GM21619 (cell line): ENCODE data around the gene H6PD.
"Not testable (repeated sequence)": the region's sequence is repeated elsewhere in the genome, so short reads cannot be mapped to it uniquely, and the experiment has no call there.

Experiments
- ATAC-seq: cut with Tn5 transposase; IDR thresholded peaks from one replicate; pipeline ENCODE4 v1.9.1; 2021; ENCODE audit not compliant: unreplicated experiment

H6PD gene

DNA sequence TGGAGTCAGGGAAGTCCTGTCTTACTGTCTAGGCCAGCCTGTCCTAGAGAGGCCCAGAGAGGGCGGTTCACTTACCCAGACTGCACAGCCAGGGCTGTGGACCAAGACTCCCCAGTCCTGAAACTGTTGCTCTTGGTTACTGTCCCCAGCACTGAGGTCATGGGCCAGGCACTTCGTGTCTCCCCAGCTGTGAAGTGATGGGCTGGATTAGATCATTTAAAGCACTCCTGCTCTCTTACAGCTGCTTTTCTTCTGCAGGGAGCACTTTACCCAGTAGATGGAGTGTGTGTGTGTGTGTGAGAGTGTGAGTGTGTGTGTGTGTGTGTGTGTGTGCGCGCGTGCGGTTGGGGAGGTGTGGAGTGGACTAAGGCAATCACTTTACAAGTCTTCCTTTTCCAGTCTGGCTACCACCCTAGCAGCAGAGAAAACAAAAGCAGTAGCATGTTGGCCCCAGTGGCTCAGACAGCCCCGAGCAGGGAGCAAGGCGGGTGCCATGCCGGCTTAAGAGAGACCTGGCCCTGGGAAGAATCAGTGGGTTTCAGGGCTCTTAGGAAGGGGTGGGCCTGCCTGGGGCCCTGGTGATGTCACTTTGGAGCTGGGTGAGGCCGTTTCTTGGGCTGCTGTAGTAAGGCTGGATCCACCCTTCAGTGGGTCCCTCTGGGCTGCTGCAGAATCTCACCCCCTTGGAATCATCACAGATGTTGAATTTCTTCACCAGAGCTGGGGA is 60.5 kb downstream of the H6PD start:
- ATAC-seq: no peak

DNA sequence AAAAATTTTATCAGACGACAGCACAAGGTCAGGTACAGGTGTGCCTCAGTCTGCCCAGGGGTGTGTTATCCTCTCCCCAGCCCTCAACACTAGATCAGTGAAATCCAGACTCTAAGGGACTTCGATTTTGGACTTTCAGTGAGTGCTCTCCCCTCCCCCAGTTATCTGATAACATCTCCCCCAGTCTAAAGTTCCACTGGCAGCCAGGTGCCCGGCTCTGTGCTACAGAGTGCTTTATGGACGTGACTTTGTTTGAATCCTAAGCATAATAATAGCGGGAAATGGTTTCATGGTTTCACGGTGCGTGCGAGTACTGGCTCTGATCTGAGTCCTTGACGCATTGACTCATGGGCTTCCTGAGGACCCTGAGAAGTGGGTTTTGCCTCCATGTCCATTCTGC is 61.3 kb downstream of the H6PD start:
- ATAC-seq: no peak

DNA sequence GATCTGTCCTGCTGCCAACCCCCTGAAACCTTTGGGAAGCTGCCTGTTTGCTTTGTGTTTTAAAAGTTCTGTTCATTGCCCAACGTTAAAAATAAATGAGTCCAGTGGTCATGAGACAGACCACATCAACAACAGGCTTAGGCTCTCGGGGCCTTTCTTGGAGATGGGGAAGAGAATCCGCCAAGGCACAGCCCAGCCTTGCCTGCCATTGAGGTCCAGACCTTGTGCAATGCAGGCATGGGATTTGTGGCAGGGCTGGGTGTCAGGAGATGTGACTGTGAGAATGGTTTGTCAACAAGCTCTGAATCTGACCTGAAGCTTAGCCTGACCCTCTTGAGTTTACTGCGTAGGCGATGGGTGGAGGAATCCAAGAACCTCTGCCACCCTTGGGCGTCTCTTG is 62.3 kb downstream of the H6PD start:
- no peak for ATAC-seq

DNA sequence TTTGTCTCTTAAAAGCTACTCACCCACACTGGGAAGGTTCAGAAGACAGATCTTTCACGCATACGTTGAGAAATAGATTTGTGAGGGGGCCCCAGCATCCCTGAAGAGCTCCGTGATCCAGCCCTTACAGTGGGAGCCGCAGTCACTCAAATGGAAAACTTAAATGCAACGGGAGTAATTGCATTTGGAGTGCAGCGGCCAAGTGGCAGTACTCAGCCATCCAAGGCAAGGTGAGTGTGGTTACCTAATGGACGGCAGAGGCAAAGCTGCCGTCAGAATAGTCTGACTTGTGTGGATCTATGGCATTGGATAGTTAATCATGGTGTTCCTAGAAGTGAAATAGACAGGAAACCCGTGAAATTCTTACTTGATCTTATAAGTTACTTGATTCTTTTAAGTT is 63.3 kb downstream of the H6PD start:
- no peak for ATAC-seq

DNA sequence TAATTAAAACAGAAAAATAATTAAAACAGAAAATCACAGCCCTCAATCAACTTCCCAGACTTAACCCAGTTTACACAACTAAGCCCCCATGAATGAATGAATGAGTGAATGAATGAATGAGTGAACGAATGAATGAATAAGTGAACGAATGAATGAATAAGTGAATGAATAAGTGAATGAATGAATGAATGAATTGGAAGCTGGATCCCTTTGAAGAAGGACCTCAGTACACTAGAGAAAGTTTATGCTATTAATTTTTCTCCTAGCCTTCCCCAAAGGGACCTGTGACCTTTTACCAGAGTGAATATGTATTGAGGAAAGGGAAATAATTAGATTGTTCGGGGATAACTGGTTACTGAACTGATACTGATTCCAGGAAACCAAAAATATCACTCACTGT is 63.7 kb downstream of the H6PD start:
- ATAC-seq: no peak

DNA sequence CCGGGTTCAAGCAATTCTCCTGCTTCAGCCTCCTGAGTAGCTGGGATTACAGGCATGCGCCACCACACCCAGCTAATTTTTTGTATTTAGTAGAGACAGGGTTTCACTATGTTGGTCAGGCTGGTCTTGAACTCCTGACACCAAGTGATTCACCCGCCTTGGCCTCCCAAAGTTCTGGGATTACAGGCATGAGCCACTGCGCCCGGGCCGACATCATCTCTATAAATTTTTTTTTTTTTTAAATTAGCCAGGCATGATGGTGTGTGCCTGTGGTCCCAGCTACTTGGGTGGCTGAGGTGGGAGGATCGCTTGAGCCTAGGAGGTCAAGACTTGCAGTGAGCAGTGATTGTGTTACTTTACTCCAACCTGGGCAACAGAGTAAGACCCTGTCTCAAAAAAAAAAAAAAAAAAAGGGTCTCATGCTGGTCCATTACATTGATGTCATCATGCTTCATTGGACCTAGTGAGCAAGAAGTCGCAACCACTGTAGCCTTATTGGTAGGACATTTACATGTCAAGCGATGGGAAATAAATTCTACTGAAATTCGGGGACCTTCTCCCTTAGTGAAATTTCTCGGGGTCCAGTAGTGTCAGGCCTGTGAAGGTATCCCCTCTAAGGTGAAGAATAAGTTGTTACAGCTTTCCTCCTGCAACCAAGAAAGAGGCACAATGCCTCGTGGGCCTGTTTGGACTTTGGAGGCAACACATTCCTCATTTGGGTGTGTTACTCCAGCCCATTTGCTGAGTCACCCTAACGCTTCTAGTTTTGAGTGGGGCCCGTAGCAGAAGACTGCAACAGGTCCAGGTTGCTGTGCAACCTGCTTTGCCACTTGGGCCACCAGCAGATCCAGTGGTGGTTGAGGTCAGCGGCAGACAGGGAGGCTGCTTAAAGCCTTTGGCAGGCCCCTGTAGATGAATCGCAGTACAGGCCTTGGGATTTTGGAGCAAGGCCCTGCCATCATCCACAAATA is 65.3 kb downstream of the H6PD start:
- not testable (repeated sequence) for ATAC-seq

DNA sequence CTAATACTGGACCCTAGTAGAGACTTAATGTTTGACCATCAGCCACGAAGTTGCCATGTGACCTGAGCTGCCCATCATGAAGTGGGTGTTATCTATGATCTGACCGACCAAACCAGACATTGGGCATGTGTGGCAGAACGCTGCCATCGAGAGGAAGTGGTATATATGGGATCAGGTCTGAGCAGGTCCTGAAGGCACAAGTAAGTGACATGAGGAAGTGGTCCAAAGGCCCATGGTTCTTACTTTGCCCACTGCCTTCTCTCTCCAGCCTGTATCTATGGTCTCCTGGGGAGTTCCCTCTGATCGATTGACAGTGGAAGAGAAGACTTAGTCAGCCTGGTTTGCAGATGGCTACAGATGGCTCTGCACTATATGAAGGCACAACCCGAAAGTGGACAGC is 66.0 kb downstream of the H6PD start:
- ATAC-seq: no peak

DNA sequence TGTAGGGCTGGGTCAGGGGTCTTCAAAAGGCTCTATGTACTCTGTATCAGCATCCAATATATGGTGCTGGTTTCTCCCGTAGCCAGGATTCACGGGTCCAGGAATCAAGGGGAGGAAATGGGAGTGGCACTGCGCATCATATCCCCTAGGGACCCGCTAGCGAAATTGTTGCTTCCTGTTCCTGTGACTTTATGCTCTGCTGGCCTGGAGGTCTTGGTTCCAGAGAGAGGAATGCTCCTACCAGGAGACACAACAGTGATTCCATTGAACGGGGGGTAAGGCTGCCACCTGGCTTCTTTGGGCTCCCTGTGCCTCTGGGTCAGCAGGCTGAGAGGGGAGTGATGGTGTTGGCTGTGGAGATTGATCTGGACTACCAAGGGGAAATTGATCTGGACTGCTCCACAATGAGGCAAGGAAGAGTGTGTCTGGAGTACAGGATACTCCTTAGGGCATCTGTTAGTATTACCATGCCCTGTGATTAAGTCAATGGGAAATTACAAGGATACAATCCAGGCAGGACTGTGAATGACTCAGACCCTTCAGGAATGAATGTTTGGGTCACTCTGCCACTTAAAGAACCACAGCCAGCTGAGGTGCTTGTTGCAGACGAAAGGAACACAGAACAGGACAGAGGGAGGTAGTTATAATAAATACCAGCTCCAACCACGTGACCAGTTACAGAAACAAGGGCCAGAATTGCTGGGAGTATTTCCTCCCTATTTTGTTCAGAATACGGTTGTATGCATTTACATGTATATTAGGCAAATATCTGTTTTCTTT is 68.4 kb downstream of the H6PD start:
- no peak for ATAC-seq

DNA sequence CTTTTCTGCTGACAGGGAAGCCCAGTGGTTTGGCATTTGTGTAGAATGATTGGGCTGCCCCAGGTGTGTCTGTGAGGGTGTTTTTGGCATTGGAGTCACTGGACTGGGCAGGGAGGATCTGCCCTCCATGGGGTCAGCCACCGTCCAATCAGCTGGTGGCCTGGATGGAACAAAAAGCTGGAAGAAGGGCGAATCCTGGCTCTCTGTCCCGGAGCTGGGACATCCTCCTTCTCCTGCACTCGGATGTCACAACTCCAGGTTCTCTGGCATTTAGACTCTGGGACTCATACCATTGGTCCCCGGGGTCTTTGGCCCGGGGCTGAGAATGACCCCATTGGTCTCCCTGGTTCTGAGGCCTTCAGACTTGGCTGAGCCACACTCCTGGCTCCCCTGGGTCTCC is 69.3 kb downstream of the H6PD start:
- no peak for ATAC-seq

DNA sequence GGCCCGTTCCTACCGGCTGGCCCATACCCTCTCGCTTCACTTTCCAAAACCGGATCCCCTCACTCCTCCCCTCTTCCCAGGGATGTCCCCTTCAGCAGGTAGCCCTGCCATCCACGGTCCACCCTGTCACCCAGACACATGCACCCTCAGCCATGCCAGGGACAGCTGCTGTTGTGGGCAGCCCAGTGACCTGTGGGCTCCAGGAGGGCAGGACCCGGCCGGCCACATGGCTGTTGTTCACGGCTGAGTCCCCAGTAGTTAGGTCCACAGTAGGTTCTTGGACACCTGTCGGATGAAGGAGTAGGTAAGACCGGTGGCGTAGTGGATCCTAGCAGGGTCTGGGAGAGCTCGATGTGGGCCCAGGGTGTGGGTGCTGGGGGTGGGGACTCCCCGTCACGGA is 70.6 kb downstream of the H6PD start:
- ATAC-seq: no peak

DNA sequence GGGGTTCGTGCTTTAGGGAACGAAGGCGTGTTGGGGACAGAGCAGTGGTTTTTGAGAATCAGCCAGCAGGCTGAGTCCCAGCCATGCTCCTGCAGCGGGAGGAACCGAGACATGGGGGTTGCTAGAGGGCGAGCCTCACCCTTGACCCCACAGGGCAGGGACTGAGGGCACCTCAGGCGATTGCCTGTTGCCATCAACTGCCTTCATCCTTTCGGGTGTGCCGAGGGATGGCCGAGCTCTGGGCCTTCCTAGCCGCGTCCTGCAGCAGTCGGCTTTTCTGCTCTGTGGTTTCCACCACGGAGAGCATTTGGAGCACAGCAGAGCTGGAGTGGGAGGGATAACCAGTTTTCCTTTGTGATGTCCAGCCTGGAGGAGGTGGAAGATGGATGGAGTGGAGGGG is 71.4 kb downstream of the H6PD start:
- ATAC-seq: no peak

DNA sequence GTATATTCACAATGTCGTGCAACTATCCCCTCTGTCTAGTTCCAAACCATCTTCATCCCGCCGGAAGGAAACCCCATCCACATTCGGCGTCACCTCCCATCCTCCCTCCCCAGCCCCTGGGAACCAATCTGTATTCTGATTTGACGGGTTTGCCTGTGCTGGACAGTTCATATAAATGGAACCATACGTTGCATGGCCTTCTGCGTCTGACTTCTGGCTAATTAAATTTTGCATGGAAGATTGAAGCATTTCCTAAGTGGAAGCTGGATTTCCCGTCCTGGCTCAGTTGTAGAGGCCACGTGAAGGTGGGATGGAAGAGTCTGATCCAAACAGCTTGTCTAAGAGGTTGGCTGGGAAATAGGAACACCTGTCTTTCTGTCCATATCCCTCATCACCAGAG is 72.7 kb downstream of the H6PD start:
- no peak for ATAC-seq

DNA sequence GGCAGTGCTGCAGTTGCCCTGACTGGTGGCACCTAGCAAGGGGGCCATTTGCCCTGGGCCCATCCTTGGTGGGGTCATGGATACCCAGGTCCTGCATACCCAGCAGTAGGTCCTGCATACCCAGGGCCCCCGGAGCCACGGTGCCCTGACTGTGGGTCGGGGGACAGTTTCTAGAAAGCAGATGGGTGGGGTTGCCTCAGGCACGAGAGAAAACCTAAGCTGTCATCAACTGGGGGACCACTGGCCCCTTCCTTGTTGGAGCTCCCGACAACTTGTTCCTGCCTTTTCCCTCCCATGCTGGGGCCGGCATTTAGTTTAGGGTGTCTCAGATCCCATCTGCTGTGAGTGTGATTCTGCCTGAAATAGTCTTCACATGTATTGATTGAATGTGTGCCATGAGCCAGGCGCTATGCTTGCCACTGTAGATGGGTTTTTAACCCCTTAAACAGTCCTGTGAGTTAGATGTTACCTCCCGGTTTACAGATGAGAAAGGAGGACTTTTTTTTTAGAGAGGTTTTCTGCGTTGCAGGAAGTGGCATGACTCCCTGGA is 73.7 kb downstream of the H6PD start:
- no peak for ATAC-seq

DNA sequence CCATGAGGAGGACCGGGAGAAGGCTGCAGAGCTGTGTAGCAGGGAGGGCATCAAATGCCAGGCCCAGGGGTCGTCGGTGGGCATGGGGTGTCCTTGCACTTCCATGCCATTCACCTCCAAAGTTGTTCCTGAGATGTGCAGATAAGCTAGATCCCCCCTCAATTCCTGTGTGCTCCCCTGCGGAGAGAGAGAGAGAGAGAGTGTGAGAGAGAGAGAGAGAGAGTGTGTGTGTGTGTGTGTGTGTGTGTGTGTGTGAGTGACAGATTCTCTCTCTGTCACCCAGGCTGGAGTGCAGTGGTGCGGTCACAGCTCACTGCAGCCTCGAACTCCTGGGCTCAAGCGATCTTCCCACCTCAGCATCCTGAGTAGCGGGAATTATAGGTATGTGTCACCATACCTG is 74.5 kb downstream of the H6PD start:
- ATAC-seq: no peak

DNA sequence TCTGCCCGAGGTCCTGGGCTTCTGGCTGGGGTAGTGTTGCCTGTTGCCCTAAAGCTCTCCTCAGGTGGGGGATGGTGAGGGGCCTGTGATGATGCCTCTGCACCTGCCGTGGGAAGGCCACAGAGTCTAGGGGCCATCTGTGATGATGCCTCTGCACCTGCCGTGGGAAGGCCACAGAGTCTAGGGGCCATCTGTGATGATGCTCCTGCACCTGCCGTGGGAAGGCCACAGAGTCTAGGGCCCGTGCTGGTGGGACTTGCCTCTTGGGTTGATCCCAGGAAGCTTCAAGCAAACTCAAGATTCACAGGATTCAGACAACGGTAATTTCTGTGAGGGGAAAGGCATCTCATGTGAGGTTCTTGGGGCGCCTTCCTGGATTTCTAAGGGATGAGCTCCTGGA is 75.4 kb downstream of the H6PD start:
- no peak for ATAC-seq

DNA sequence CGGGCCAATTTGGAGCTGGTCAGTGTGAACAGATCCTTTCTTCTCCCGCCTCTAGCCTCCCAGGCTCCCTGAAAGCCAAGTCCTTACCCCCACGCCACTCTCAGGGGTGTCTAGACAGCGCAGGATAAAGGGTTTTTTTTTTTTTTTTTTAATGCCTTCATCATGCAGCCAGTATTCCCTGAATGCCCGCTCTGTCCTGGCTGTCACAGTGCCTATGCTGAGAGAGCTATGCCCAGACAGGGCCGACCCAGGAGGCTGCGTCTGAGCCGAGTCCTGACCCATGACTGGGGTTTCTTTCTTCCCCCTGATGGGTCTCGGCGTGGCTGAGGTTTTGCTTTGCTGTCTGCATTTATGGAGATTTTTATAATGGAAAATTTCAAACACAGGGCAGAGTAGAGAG is 76.5 kb downstream of the H6PD start:
- no peak for ATAC-seq

DNA sequence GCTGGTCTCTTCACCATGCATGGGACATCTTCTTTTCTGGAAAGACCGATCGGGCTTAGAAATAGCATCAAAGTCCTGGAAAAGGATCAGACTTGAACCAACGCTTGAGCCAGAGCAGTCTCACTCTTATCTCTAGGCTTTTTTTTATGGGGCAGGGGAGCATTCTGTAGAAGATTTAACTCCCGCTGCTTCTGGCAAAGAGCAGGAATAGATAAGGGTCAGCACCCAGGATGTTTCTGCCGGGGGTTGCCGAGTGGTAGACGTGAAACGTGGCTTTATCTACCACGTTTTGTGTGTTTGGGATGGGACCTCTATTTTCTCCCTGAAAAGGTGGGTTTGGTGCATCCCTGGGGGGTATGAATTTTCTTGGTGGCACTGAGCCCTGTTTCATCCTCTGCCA is 76.9 kb downstream of the H6PD start:
- ATAC-seq: no peak

DNA sequence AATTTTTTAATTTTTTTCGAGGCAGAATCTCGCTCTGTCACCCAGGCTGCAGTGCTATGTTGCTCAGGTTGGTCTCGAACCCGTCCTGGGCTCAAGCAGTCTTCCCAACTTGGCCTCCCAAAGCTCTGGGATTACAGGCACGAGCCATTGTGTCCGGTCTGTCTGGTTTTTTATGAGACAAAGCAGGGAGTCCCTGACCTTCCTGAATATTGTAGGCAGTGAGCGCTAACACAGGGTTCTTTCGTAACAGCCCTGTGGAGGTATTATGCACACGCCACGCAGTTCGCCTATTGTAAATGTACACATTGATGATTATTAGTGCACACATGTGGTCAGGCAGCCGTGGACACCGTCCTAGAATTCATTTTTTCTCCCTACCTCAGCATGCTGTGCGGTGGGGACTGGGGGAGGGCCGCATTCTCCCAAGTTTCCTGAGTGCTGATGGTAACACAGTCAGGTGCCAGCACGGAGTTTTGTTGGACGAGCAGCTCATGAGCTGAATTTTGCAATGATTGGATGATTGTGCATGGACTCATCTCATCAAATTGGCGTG is 77.7 kb downstream of the H6PD start:
- ATAC-seq: no peak

DNA sequence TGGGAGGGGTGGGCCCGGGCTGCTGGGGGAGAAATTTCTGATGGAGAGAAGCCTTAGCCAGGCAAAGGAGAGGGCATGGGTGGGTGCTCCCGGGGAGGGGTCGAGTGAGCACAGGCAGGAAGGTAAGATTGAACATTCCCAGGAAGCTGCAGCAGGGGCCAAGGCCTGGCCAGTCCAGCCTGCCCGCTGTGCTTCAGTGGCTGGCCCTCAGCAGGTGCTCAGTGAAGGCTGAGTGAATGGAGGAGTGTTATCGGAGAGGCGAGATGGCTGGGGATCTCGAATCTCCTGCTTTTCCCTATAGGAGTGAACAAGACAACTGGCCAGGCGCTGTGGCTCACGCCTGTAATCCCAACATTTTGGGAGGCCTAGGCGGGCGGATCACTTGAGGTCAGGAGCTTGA is 79.0 kb downstream of the H6PD start:
- ATAC-seq: no peak

DNA sequence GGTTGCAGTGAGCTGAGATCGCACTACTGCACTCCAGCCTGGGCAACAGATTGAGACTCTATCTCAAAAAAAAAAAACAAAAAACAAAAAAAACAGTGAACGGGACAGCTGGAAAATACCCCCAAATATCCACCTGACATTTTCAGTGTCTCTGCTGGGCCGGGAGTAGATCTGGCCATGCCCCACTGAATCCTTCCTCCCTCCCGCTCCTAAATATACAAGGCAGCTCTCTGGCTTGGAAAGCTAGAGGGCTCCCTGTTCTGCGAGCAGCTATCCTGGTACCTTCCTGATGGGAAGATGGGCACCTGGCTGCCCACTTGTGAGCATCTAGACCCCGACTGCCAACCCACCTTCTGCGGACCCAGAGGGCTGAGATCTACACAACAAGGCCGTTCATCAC is 79.5 kb downstream of the H6PD start:
- ATAC-seq: no peak
